GM23248 (cell line): ENCODE data around the gene MAML3. TPM values are rescaled to one million over a fixed set of nuclear protein-coding genes. Genes with fewer than 3 reads are reported as not detected.

Experiments
- DNase-seq: peaks from one replicate; pipeline ENCODE4 v3.0.0-alpha.2; 2015
- H2AFZ ChIP-seq: fragments of 200-600 bp; sonication (generic); 2 replicates; pipeline ENCODE4 v1.6.1; 2016; ENCODE audit warnings: antibody characterized with exemption
- H3F3A ChIP-seq: fragments of 200-600 bp; sonication (generic); 2 replicates; pipeline ENCODE4 v1.6.1; 2016; ENCODE audit warnings: mild to moderate bottlenecking, antibody characterized with exemption, mixed run types; ENCODE audit not compliant: insufficient read depth
- H3K27ac ChIP-seq: fragments of 200-600 bp; sonication (generic); 2 replicates; pipeline ENCODE4 v1.5.1; 2016; ENCODE audit warnings: mild to moderate bottlenecking
- H3K27me3 ChIP-seq: fragments of 200-600 bp; sonication (generic); replicated peaks from 2 replicates; pipeline ENCODE4 v1.6.1; 2016; ENCODE audit warnings: mild to moderate bottlenecking; ENCODE audit not compliant: insufficient read depth
- H3K36me3 ChIP-seq: fragments of 200-600 bp; sonication (generic); 2 replicates; pipeline ENCODE4 v1.6.1; 2016; ENCODE audit warnings: low read depth, mild to moderate bottlenecking
- H3K4me1 ChIP-seq: fragments of 200-600 bp; sonication (generic); 2 replicates; pipeline ENCODE4 v1.6.1; 2016; ENCODE audit warnings: mild to moderate bottlenecking; ENCODE audit not compliant: insufficient read depth
- H3K4me2 ChIP-seq: fragments of 200-600 bp; sonication (generic); one replicate; pipeline ENCODE4 v1.6.1; 2016; ENCODE audit warnings: mild to moderate bottlenecking; ENCODE audit not compliant: unreplicated experiment
- H3K4me3 ChIP-seq: fragments of 200-600 bp; sonication (generic); 2 replicates; pipeline ENCODE4 v1.5.1; 2016; ENCODE audit warnings: mild to moderate bottlenecking
- H3K79me2 ChIP-seq: fragments of 200-600 bp; sonication (generic); 2 replicates; pipeline ENCODE4 v1.6.1; 2016; ENCODE audit warnings: mild to moderate bottlenecking; ENCODE audit not compliant: insufficient read depth
- H3K9ac ChIP-seq: fragments of 200-600 bp; sonication (generic); 2 replicates; pipeline ENCODE4 v1.6.1; 2016; ENCODE audit warnings: mild to moderate bottlenecking
- H3K9me2 ChIP-seq: fragments of 200-600 bp; sonication (generic); 2 replicates; pipeline ENCODE4 v1.6.1; 2016; ENCODE audit warnings: mixed run types, mild to moderate bottlenecking, moderate library complexity; ENCODE audit not compliant: insufficient read depth
- H3K9me3 ChIP-seq: fragments of 200-600 bp; sonication (generic); one replicate; pipeline ENCODE4 v1.6.1; 2017; ENCODE audit warnings: low read depth
- H4K20me1 ChIP-seq: fragments of 200-600 bp; sonication (generic); 2 replicates; pipeline ENCODE4 v1.6.0; 2016; ENCODE audit not compliant: insufficient read depth
- EZH2 ChIP-seq: fragments of 200-600 bp; sonication (generic); IDR thresholded peaks from 2 replicates; pipeline ENCODE4 v1.6.1; 2018; ENCODE audit warnings: antibody characterized with exemption, mild to moderate bottlenecking; ENCODE audit not compliant: insufficient read depth, poor library complexity, severe bottlenecking
- EZH2phosphoT487 ChIP-seq: fragments of 200-600 bp; sonication (generic); IDR thresholded peaks from 2 replicates; pipeline ENCODE4 v1.6.1; 2018; ENCODE audit warnings: antibody characterized with exemption, moderate library complexity, mild to moderate bottlenecking, low read depth; ENCODE audit not compliant: insufficient read depth
- WGBS, 2 experiments: methylation state at CpG; one replicate each; pipeline ENCODE4 v1.1.6; 2015 to 2017; ENCODE audit warnings: low lambda C conversion rate in 2 of 2, low coverage in 1 of 2; ENCODE audit errors: missing lambda C conversion rate in 2 of 2; 5-methylcytosine and 5-hydroxymethylcytosine counted together
- in situ Hi-C: fragments of 300-500 bp; cut with MboI; formaldehyde crosslinking; loops from 2 replicates; pipeline ENCODE4 v1.15.0; 2020
- polyA plus RNA-seq: library from polyadenylated mRNA; unstranded; fragments of >200 nt; fragmentation: Nextera tagmentation; extraction: Ambion mirVana; gene quantifications from 2 replicates; pipeline ENCODE4 v1.2.1, GENCODE V29; 2016
- total RNA-seq: library from RNA; depleted of rRNA; stranded (reverse); fragments of >200 nt; shearing (Covaris generic); gene quantifications from 2 replicates; pipeline ENCODE4 v1.2.3, GENCODE V29; 2014

Gene MAML3
- total and polyA plus RNA-seq, 2 experiments from 2014 or later, result 0.96 to 1.5 TPM

DNA sequence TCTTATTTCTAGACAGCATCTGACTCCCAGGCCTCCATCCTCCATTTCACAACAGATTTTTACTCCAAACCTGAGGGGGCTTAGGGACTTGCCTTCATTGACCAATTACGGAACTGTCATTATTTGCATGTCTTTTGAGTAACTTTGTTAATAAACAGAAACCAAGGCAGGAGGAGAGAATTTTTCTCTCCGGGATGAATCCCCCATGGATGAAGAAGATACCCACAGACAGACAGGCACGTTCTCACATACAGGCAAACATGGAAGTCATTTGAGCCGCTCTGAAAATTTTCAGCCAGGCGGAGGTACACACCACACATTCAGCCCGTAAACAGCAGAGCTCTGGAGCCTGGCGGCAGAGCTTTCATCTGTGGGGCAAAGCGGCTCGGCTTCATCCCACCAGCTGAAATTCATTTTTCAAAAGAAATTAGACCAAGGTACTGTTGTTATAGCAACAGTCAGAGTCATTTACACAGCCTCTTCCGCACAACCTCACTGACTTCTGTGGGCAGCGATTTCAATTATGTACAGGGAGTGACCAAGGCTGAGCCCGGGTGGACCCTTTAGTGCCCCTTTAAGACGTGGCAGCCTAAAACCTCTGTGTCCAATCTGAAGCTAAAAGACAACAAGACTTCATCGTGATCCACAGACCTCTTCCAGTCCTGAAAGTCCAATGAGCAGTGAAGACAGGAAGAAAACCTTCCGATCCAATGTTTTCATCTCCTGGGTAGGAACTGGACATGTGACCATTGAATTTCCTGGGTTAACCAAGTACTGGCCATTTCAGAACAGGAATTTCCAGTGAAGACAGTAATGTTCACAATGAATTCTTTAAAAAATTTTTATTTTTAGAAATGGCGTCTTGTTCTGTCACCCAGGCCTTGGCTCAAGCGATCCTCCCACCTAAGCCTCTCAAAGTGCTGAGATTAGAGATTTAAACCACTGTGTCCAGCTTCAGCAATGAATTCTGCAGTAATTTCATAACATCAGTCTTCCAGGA is 251.4 kb downstream of the MAML3 start:
- Histone ChIP-seq H3K27ac (peak overlapping the region; percentile 30), H3K9ac (peak overlapping the region; percentile 78)
- 16% methylated on average over 16 to 17 of the region's 17 CpGs for WGBS, 2 experiments

DNA sequence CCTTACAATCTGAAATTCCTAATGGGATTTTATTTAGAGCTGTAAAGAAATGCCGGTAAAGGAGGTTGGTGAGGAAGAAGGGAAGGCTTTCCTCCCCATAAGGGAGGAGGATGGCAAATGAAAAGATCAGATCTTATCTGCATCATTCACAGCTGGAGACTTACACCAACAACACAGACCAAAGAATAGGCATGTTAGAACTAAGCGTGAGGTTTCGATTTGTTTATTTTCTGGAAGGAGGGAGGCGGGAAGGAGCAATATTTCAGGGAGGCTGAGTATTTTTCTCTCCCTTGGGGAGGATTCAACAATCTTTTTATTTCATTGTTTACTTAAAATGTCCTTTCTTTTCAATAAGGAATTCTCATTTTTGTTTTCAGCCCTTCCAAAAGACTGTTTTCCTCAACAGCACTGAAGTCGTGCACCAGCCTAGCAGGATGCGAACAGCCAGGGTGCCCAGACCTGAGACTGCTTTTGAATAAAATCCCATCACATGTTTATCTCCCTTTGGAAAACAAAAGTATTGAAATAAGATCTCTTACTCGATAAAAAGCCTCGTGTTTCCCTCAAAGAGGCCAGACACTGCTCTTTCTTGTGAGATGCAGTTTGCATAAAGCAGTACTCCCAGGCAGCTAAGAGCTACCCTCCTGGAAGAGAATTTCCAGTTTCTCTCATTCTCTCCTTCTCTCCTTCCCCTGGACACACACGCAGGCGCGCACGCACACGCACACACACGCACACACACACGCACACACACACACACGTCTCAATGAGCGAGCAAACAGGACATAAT is 252.3 kb downstream of the MAML3 start:
- peaks cover 15% of the 10 kb centered on the region; the same call in 1 of the 2 replicates for H3F3A ChIP-seq
- H3K4me1 ChIP-seq, result peaks cover 11% of the 10 kb centered on the region; the same call in 1 of the 2 replicates
- 9 to 11% methylated on average over 16 to 17 of the region's 17 CpGs for WGBS, 2 experiments
- no peaks in the 10 kb centered on the region for H3K9me3 ChIP-seq
- in situ Hi-C loops, result no loop called here
- H3K4me3 ChIP-seq, result peak overlapping the region; percentile 79
- peak; percentile 58 for DNase-seq
- no peaks in the 10 kb centered on the region for H3K27me3 ChIP-seq
- peak overlapping the region; percentile 78 for H3K9ac ChIP-seq
- H3K36me3 ChIP-seq, result no peaks in the 10 kb centered on the region
- peak overlapping the region; percentile 100 for H3K4me2 ChIP-seq
- H3K9me2 ChIP-seq, result no peaks in the 10 kb centered on the region
- no peaks in the 10 kb centered on the region for H4K20me1 ChIP-seq
- TF ChIP-seq EZH2phosphoT487, result no peak
- no peak for TF ChIP-seq EZH2
- H3K27ac ChIP-seq, result peak overlapping the region; percentile 30; the same call in 1 of the 2 replicates
- H2AFZ ChIP-seq, result peak overlapping the region; percentile 96
- H3K79me2 ChIP-seq, result no peaks in the 10 kb centered on the region

More for the DNA sequence above, 251.4 kb downstream of the MAML3 start:
- peak; percentile 61 for DNase-seq
- Histone ChIP-seq H3F3A (peaks cover 15% of the 10 kb centered on the region; the same call in 1 of the 2 replicates), H4K20me1 (no peaks in the 10 kb centered on the region), H3K79me2 (no peaks in the 10 kb centered on the region), H2AFZ (peak overlapping the region; percentile 96), H3K4me3 (peak overlapping the region; percentile 79), H3K27me3 (no peaks in the 10 kb centered on the region), H3K36me3 (no peaks in the 10 kb centered on the region), H3K4me2 (peak overlapping the region; percentile 100), H3K4me1 (peaks cover 11% of the 10 kb centered on the region; the same call in 1 of the 2 replicates), H3K9me2 (no peaks in the 10 kb centered on the region), H3K9me3 (no peaks in the 10 kb centered on the region)
- TF ChIP-seq EZH2phosphoT487 (no peak), EZH2 (no peak)
- in situ Hi-C loops, result no loop called here

DNA sequence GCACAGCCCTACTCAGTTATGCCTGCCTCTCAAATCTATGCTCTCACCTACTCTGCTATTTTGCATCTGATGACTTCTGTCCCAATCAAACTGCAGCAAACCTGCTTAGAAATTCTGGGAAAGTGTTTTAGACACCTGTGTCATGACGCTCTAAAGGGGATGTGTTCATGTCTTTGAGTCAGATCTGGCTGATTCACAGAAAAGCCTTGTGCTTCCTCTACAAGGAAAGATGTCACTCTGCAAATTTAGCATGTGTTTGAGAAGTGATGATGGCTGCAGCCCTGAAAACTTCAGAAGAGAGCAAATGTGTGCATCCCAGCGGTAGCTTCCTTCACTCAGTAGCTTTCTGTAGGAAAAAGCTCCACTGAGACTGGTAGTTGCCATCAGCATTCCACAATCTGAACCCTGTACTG is 253.0 kb downstream of the MAML3 start:
- Histone ChIP-seq H3K9me2 (no peaks in the 10 kb centered on the region), H3K36me3 (no peaks in the 10 kb centered on the region), H4K20me1 (no peaks in the 10 kb centered on the region), H3K9me3 (no peaks in the 10 kb centered on the region), H3K4me1 (peaks cover 11% of the 10 kb centered on the region; the same call in 1 of the 2 replicates), H3K4me3 (peak overlapping the region; percentile 79), H3K4me2 (peak overlapping the region; percentile 100), H3K79me2 (no peaks in the 10 kb centered on the region), H3K9ac (peak overlapping the region; percentile 78; the same call in 1 of the 2 replicates), H3F3A (peaks cover 15% of the 10 kb centered on the region; the same call in 1 of the 2 replicates), H2AFZ (peak overlapping the region; percentile 96; the same call in 1 of the 2 replicates), H3K27ac (no peak overlapping the region; the same call in 1 of the 2 replicates), H3K27me3 (no peaks in the 10 kb centered on the region)
- 53 to 74% methylated on average over 2 of the region's 2 CpGs for WGBS, 2 experiments
- DNase-seq, result peak; percentile 59
- TF ChIP-seq EZH2phosphoT487 (no peak), EZH2 (no peak)
- in situ Hi-C loops, result no loop called here

DNA sequence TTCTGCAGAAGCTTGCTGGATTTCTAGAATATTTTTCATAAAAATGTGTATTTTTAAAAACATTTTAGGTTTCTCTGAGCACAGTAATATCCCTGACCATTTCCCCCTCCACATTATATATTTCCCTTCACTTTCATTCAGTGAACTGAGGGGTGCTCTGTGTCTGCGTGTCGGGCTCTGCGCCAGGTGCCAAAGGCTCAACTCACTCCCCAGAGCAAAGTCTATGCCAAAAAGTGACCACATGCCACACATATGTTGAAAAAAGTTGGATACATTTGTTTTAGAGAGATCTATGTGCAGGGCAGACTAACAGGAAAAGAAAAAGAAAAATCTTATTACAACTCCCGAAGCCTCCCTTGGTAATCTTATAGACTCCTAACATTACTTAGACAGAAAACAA is 254.6 kb downstream of the MAML3 start:
- no peak overlapping the region for H2AFZ ChIP-seq
- H3K9me2 ChIP-seq, result no peaks in the 10 kb centered on the region
- no peak overlapping the region for H3K27ac ChIP-seq
- H3K79me2 ChIP-seq, result no peaks in the 10 kb centered on the region
- H3F3A ChIP-seq, result peaks cover 15% of the 10 kb centered on the region; the same call in 1 of the 2 replicates
- H3K4me2 ChIP-seq, result no peak overlapping the region
- TF ChIP-seq EZH2phosphoT487, result no peak
- no peak for TF ChIP-seq EZH2
- no peak for DNase-seq
- no peaks in the 10 kb centered on the region for H3K9me3 ChIP-seq
- H3K9ac ChIP-seq, result no peak overlapping the region
- H3K36me3 ChIP-seq, result no peaks in the 10 kb centered on the region
- H3K4me3 ChIP-seq, result no peak overlapping the region
- H4K20me1 ChIP-seq, result no peaks in the 10 kb centered on the region
- 98 to 100% methylated on average over 4 of the region's 4 CpGs for WGBS, 2 experiments
- in situ Hi-C loops, result no loop called here
- no peaks in the 10 kb centered on the region for H3K27me3 ChIP-seq
- peaks cover 11% of the 10 kb centered on the region; the same call in 1 of the 2 replicates for H3K4me1 ChIP-seq
